Measurements from ENCODE around the gene NFIC.
"Not testable (repeated sequence)": the region's sequence is repeated elsewhere in the genome, so short reads cannot be mapped to it uniquely, and the experiment has no call there.

NFIC gene

GRCh38 chr19:3448616-3449334 lies 82.4 kb downstream of the NFIC start:
- Histone ChIP-seq H3K4me1 (peaks cover 5 to 44% (median 33%) of the 10 kb centered on the region in 4 donors), H3K27me3 (no peaks in the 10 kb centered on the region), H3K9me3 (no peaks in the 10 kb centered on the region), H3K36me3 (peaks cover 37 to 95% (median 74%) of the 10 kb centered on the region in 3 donors), H3K27ac (peak overlapping the region; percentile 88 to 93), H3K4me3 (no peak overlapping the region)
- no peak for DNase-seq
- TF ChIP-seq CTCF (IDR thresholded peaks at IDR 0.05): no peak
- intact Hi-C loops (cut with DNase I; ENCODE audit: low total_unique reads): no loop called here

DNA sequence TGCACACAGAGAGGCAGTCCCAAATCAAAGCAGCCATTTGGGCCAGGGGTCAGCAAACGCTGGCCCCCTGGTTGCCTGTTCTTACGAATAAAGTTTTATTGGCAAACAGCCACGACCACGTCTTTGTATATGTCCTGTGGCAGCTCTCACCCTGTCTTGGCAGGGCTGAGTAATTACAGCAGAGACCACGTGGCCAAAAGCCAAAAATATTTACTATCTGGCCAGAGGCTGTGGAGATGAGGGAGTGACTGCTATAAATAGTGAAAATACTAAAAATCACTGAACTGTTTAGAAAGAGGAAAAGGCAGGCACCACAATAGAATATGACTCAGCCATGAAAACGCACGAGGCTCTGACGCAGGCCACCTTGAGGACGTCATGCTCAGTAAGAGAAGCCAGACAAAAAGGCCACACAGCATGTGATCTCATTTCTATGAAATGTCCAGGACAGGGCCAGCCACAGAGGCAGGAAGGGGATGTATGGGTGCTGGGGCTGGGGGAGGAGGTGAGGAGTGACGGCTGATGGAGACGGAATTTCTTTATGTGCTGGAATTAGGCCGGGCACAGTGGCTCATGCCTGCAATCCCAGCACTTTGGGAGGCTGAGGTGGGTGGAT lies 84.5 kb downstream of the NFIC start:
- peaks cover 45 to 96% (median 80%) of the 10 kb centered on the region in 3 donors for H3K36me3 ChIP-seq
- no peak overlapping the region for H3K4me3 ChIP-seq
- peaks cover 5 to 27% (median 15%) of the 10 kb centered on the region in 4 donors for H3K4me1 ChIP-seq
- no peaks in the 10 kb centered on the region for H3K27me3 ChIP-seq
- TF ChIP-seq CTCF (IDR thresholded peaks at IDR 0.05): no peak
- DNase-seq: peak; percentile 91 to 96
- peak overlapping the region; percentile 88 to 93 for H3K27ac ChIP-seq
- intact Hi-C loops (cut with DNase I; ENCODE audit: low total_unique reads): no loop called here
- H3K9me3 ChIP-seq: no peaks in the 10 kb centered on the region

DNA sequence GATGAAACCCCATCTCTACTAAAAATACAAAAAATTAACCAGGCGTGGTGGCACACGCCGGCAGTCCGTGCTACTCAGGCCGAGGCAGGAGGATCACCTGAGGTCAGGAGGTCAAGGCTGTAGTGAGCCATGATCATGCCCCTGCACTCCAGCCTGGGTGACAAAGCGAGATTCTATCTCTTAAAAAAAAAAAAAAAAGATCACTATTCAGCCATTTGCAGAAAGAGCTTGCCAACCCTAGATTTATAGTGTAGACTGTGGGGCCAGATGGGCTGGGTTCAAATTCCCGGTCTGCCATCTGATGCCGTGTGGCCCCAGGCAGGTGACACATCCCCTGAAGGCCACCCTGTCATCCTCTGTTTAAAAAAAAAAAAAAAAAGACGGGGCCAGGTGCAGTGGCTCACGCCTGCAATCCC lies 85.1 kb downstream of the NFIC start:
- H3K4me3 ChIP-seq: no peak overlapping the region
- peaks cover 5 to 27% (median 16%) of the 10 kb centered on the region in 4 donors for H3K4me1 ChIP-seq
- H3K36me3 ChIP-seq: peaks cover 44 to 96% (median 80%) of the 10 kb centered on the region in 3 donors
- H3K27ac ChIP-seq: peak overlapping the region; percentile 88 to 93
- no peak for TF ChIP-seq CTCF (IDR thresholded peaks at IDR 0.05)
- intact Hi-C loops (cut with DNase I; ENCODE audit: low total_unique reads): no loop called here
- no peaks in the 10 kb centered on the region for H3K27me3 ChIP-seq
- no peak for DNase-seq
- H3K9me3 ChIP-seq: no peaks in the 10 kb centered on the region

- no peaks in the 10 kb centered on the region for H3K27me3 ChIP-seq
- H3K36me3 ChIP-seq: peaks cover 47 to 99% (median 84%) of the 10 kb centered on the region in 3 donors
- no peaks in the 10 kb centered on the region for H3K9me3 ChIP-seq
- no peak for DNase-seq
- TF ChIP-seq CTCF (IDR thresholded peaks at IDR 0.05): no peak
- peaks cover 5 to 36% (median 23%) of the 10 kb centered on the region in 4 donors for H3K4me1 ChIP-seq
- H3K27ac ChIP-seq: peak overlapping the region; percentile 88 to 93
- H3K4me3 ChIP-seq: no peak overlapping the region
- intact Hi-C loops (cut with DNase I; ENCODE audit: low total_unique reads): no loop called here
These were observed 86.0 kb downstream of the NFIC start for GRCh38 chr19:3452171-3452941.

DNA sequence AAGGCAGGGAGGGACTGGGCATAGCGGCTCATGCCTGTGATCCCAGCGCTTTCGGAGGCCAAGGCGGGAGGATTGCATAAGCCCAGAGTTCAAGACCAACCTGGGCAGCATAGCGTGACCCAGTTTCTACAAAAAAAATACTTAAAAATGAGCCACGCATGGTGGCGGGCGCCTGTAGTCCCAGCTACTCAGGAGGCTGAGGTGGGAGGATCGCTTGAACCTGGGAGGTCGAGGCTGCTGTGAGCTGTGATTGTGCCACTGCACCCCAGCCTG lies 86.5 kb downstream of the NFIC start:
- DNase-seq; H3K4me3 ChIP-seq; H3K27me3 ChIP-seq; intact Hi-C loops (cut with DNase I; ENCODE audit: low total_unique reads); H3K9me3 ChIP-seq: not testable (repeated sequence)
- peak overlapping the region; percentile 88 to 93 for H3K27ac ChIP-seq
- H3K4me1 ChIP-seq: peaks cover 5 to 41% (median 29%) of the 10 kb centered on the region in 4 donors
- H3K36me3 ChIP-seq: peaks cover 47 to 94% (median 80%) of the 10 kb centered on the region in 3 donors

GRCh38 chr19:3453840-3454239 lies 87.5 kb downstream of the NFIC start:
- H3K9me3 ChIP-seq: no peaks in the 10 kb centered on the region
- H3K36me3 ChIP-seq: peaks cover 45 to 84% (median 71%) of the 10 kb centered on the region in 3 donors
- H3K27me3 ChIP-seq: no peaks in the 10 kb centered on the region
- H3K4me1 ChIP-seq: peaks cover 9 to 51% (median 38%) of the 10 kb centered on the region in 4 donors
- H3K27ac ChIP-seq: peak overlapping the region; percentile 88 to 93
- H3K4me3 ChIP-seq: no peak overlapping the region
- TF ChIP-seq CTCF (IDR thresholded peaks at IDR 0.05): no peak
- intact Hi-C loops (cut with DNase I; ENCODE audit: low total_unique reads): no loop called here
- DNase-seq: no peak
